ENCODE measurements around the gene WNK1.

WNK1 gene

DNA sequence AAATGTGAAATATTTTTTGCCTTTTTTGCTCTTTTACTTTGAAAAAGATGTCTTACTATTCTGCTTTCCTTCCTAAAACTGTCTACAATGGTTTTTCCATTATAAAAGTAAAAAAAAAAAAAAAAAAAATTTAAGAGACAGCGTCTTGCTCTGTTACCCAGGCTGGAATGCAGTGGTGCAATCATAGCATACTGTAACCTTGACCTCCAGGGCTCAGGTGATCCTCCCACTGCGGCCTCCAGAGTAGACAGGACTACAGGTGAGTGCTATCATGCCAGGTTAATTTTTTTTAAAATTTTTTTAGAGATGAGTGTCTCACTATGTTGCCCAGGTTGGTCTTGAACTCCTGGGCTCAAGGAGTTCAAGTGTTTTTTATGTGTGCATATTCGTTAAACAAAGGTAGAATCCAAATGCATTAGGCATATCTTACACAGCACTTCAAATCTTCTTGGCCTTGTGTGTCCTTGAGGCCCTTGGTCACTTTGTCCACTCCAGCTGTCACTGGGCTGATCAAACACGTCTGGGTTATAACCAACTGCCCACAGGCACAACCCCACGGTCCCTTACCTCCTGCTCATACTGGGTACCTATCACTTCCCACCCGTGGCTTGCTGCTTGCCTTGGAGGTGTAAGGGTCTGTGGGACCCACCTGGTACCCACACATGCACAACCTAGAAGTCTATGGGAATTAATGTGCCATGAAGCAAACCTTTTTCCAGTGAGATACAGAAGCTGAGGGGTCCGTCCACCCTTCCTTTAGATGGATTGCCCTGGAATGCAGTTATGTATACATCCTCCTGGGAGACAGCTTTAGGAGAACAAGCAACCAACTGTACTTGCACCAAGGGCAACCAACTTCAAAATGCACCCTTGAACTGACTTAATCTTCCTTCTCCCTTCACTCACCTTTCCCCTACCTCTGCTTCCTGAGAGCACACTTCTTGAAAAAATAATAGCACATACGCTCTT, 184.3 kb downstream of the WNK1 start:
- TF ChIP-seq, protein P1, sequence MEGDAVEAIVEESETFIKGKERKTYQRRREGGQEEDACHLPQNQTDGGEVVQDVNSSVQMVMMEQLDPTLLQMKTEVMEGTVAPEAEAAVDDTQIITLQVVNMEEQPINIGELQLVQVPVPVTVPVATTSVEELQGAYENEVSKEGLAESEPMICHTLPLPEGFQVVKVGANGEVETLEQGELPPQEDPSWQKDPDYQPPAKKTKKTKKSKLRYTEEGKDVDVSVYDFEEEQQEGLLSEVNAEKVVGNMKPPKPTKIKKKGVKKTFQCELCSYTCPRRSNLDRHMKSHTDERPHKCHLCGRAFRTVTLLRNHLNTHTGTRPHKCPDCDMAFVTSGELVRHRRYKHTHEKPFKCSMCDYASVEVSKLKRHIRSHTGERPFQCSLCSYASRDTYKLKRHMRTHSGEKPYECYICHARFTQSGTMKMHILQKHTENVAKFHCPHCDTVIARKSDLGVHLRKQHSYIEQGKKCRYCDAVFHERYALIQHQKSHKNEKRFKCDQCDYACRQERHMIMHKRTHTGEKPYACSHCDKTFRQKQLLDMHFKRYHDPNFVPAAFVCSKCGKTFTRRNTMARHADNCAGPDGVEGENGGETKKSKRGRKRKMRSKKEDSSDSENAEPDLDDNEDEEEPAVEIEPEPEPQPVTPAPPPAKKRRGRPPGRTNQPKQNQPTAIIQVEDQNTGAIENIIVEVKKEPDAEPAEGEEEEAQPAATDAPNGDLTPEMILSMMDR (IDR thresholded peaks at IDR 0.05; ENCODE audit: extremely low read depth, missing control alignments) = no peak
- no peak for DNase-seq (ENCODE audit: low spot score)

GRCh38 chr12:938810-939209, 186.4 kb downstream of the WNK1 start:
- TF ChIP-seq, protein P1 (IDR thresholded peaks at IDR 0.05; ENCODE audit: extremely low read depth, missing control alignments) = no peak
- DNase-seq (ENCODE audit: low spot score) = no peak

DNA sequence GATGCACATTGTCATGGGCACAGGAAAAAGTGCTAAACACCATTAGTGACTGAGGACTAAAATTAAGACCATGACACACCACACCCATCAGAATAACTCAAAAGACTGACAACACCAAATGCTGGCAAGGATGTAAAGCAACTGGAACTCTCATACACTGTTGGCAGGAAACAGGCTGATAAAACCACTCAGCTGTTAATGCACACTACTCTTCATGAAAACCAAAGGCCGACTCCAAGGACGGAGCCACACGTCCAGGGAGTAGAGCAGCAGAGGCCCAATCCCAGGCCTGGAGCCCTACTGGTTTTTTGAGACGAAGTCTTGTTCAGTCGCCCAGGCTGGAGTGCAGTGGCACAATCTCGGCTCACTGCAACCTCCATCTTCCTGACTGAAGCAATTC, 190.7 kb downstream of the WNK1 start:
- TF ChIP-seq, protein P1 (IDR thresholded peaks at IDR 0.05; ENCODE audit: extremely low read depth, missing control alignments) = no peak
- DNase-seq (ENCODE audit: low spot score) = no peak

- TF ChIP-seq, protein P1 (IDR thresholded peaks at IDR 0.05; ENCODE audit: extremely low read depth, missing control alignments) = no peak
- DNase-seq (ENCODE audit: low spot score) = no peak
These were observed 191.8 kb downstream of the WNK1 start for GRCh38 chr12:944211-944610.

- DNase-seq (ENCODE audit: low spot score) = no peak
- TF ChIP-seq, protein P1 (IDR thresholded peaks at IDR 0.05; ENCODE audit: extremely low read depth, missing control alignments) = no peak
These were observed 193.8 kb downstream of the WNK1 start for GRCh38 chr12:946212-946611.

GRCh38 chr12:946631-947030, 194.3 kb downstream of the WNK1 start:
- TF ChIP-seq, protein P1 (IDR thresholded peaks at IDR 0.05; ENCODE audit: extremely low read depth, missing control alignments) = no peak
- no peak for DNase-seq (ENCODE audit: low spot score)

GRCh38 chr12:948238-948637, 195.9 kb downstream of the WNK1 start:
- no peak for DNase-seq (ENCODE audit: low spot score)
- TF ChIP-seq, protein P1 (IDR thresholded peaks at IDR 0.05; ENCODE audit: extremely low read depth, missing control alignments) = no peak

All from GM20000 (cell line).